Keratinocyte (primary cell): ENCODE data around the gene RDH16.

Experiments
- CTCF ChIP-seq, 3 experiments: IDR thresholded peaks in 1 of 3; conservative IDR thresholded peaks in 1 of 3; optimal IDR thresholded peaks in 1 of 3; 2 replicates in 2 of 3; 3 replicates in 1 of 3; pipeline versions ENCODE3 to v1.5.1; 2011; ENCODE audit warnings: low read length in 3 of 3, mild to moderate bottlenecking in 3 of 3, moderate library complexity in 2 of 3, control low read depth in 1 of 3, inconsistent platforms in 1 of 3; ENCODE audit not compliant: insufficient read depth in 2 of 3; ENCODE audit errors: extremely low read depth in 1 of 3
- EZH2 ChIP-seq: IDR thresholded peaks from one replicate; pipeline ENCODE4 v1.6.1; 2012; ENCODE audit warnings: inconsistent platforms, mild to moderate bottlenecking, low read length, moderate library complexity

- TF ChIP-seq CTCF (optimal IDR thresholded peaks at IDR 0.05 in 1 of 3, IDR thresholded peaks at IDR 0.05 in 1 of 3, conservative IDR thresholded peaks at IDR 0.05 in 1 of 3; ENCODE audit: extremely low read depth in 1 of 3, insufficient read depth in 2 of 3, low read length in 3 of 3) (no peak), EZH2 (no peak)
Observed at GRCh38 chr12:56914256-56914655, 43.2 kb downstream of the RDH16 start.
